C4-2B (cell line): ENCODE results near the gene ARHGAP26.

ENCODE experiments used
- ZFX ChIP-seq: fragments of 450-650 bp; IDR thresholded peaks from 2 replicates; pipeline ENCODE4 v1.6.1; 2017
- TF ChIP-seq, protein P1 (sequence below): fragments of 450-650 bp; conservative IDR thresholded peaks from 2 replicates; pipeline ENCODE4 v1.5.1; 2017; ENCODE audit warnings: mild to moderate bottlenecking

DNA sequence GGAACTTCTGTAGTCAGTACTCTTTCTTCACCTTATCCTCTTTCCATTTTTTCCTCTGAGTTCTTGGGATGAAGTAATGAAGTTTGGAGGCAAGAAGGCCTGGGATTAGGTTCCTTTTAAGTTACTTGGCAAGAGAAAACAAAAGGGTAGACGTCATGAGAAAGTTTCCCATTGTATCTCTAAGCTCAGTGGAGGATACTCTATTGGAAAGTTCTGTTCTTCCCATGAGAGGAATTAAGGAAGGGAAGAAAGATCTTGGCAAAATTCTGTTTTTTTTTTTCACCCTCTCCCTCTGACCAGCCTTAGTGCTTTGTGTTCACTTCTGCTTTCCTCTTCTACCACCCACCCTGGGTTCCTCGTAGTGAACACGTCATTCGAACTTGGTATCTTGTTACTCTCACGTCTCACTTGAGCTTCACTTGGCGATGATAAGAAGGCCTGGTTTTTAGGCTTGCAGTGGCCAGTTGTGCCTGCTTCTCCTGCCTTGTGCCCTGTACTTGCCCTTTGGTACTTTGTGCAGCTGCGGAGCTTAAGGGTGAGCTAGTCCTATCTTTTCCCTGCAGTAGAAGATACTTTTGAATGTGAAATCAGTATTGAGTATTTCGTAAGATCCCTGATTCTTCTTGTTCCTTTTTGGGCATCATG, 67.0 kb downstream of the ARHGAP26 start:
- TF ChIP-seq, protein P1, sequence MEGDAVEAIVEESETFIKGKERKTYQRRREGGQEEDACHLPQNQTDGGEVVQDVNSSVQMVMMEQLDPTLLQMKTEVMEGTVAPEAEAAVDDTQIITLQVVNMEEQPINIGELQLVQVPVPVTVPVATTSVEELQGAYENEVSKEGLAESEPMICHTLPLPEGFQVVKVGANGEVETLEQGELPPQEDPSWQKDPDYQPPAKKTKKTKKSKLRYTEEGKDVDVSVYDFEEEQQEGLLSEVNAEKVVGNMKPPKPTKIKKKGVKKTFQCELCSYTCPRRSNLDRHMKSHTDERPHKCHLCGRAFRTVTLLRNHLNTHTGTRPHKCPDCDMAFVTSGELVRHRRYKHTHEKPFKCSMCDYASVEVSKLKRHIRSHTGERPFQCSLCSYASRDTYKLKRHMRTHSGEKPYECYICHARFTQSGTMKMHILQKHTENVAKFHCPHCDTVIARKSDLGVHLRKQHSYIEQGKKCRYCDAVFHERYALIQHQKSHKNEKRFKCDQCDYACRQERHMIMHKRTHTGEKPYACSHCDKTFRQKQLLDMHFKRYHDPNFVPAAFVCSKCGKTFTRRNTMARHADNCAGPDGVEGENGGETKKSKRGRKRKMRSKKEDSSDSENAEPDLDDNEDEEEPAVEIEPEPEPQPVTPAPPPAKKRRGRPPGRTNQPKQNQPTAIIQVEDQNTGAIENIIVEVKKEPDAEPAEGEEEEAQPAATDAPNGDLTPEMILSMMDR = no peak
- no peak for TF ChIP-seq ZFX
